HG02938 (cell line): ENCODE results near the gene RRP1.

ENCODE experiments used
- ATAC-seq: cut with Tn5 transposase; IDR thresholded peaks from one replicate; pipeline ENCODE4 v1.9.1; 2021; ENCODE audit warnings: mild to moderate bottlenecking, moderate library complexity; ENCODE audit not compliant: unreplicated experiment

RRP1 gene

GRCh38 chr21:43774163-43774562 is 15.2 kb upstream of the RRP1 start:
- ATAC-seq: no peak

- no peak for ATAC-seq
These were observed 14.2 kb upstream of the RRP1 start for GRCh38 chr21:43775190-43775589.

GRCh38 chr21:43775795-43776430 is 13.5 kb upstream of the RRP1 start, which contains the start of gene CSTB:
Gene CSTB, minus strand, starts transcription at chr21:43776308. Its CDS starts 39 bp downstream, at chr21:43776269.
- ATAC-seq: no peak

GRCh38 chr21:43777953-43778352 is 11.4 kb upstream of the RRP1 start:
- no peak for ATAC-seq

- ATAC-seq: no peak
These were observed 10.7 kb upstream of the RRP1 start for GRCh38 chr21:43778469-43779335.

- ATAC-seq: no peak
These were observed 9.7 kb upstream of the RRP1 start for GRCh38 chr21:43779660-43780059.

GRCh38 chr21:43781846-43782245 is 7.5 kb upstream of the RRP1 start:
- ATAC-seq: no peak

GRCh38 chr21:43782431-43783097 is 6.8 kb upstream of the RRP1 start:
- no peak for ATAC-seq

- ATAC-seq: no peak
These were observed 6.2 kb upstream of the RRP1 start for GRCh38 chr21:43783098-43783700.

- ATAC-seq: no peak
These were observed 4.2 kb upstream of the RRP1 start for GRCh38 chr21:43785134-43785533.

GRCh38 chr21:43786300-43786806 is 3.0 kb upstream of the RRP1 start:
- ATAC-seq: no peak

GRCh38 chr21:43786807-43787440 is 2.5 kb upstream of the RRP1 start:
- no peak for ATAC-seq

- ATAC-seq: no peak
These were observed 690 bp downstream of the RRP1 start for GRCh38 chr21:43790010-43790524.

GRCh38 chr21:43792406-43792805 is 3.0 kb downstream of the RRP1 start:
- ATAC-seq: no peak

GRCh38 chr21:43793243-43793642 is 3.9 kb downstream of the RRP1 start:
- no peak for ATAC-seq

- no peak for ATAC-seq
These were observed 4.9 kb downstream of the RRP1 start for GRCh38 chr21:43794311-43794710.

- ATAC-seq: no peak
These were observed 5.5 kb downstream of the RRP1 start for GRCh38 chr21:43794857-43795256.

GRCh38 chr21:43797415-43797814 is 8.0 kb downstream of the RRP1 start:
- ATAC-seq: no peak

- no peak for ATAC-seq
These were observed 8.7 kb downstream of the RRP1 start for GRCh38 chr21:43797925-43798715.
